Measurements from ENCODE around the gene KCNG2. TPM values are rescaled to one million over a fixed set of nuclear protein-coding genes. Genes with fewer than 3 reads are reported as not detected.

KCNG2 gene
- total RNA-seq, 2 donors from 2014 or later, result not detected

GRCh38 chr18:79834834-79835233 is 37.1 kb downstream of the KCNG2 start:
- no peak for DNase-seq
- no peaks in the 10 kb centered on the region for H3K27me3 ChIP-seq
- intact Hi-C loops (cut with DNase I), result no loop called here
- no peak for ATAC-seq
- no peaks in the 10 kb centered on the region for H3K36me3 ChIP-seq (replicated peaks in 1 of 2; ENCODE audit: insufficient read depth in 1 of 2, low read depth in 2 of 2)
- no peaks in the 10 kb centered on the region for H3K9me3 ChIP-seq
- no peaks in the 10 kb centered on the region for H3K4me1 ChIP-seq
- TF ChIP-seq CTCF (IDR thresholded peaks at IDR 0.05) (no peak), POLR2A (IDR thresholded peaks at IDR 0.05) (no peak)
- H3K27ac ChIP-seq, result no peak overlapping the region
- 74 to 81% methylated on average over 3 to 6 of the region's 6 CpGs for WGBS, 2 donors
- H3K4me3 ChIP-seq, result no peak overlapping the region

GRCh38 chr18:79841936-79842335 is 44.2 kb downstream of the KCNG2 start:
- H3K27me3 ChIP-seq, result no peaks in the 10 kb centered on the region
- intact Hi-C loops (cut with DNase I), result no loop called here
- WGBS, 2 donors, result 80 to 90% methylated on average over 1 to 3 of the region's 4 CpGs
- H3K4me3 ChIP-seq, result no peak overlapping the region
- peaks cover 0 to 6% (median 0%) of the 10 kb centered on the region in 3 donors for H3K9me3 ChIP-seq
- no peaks in the 10 kb centered on the region for H3K36me3 ChIP-seq (replicated peaks in 1 of 2; ENCODE audit: insufficient read depth in 1 of 2, low read depth in 2 of 2)
- H3K4me1 ChIP-seq, result no peaks in the 10 kb centered on the region
- no peak for TF ChIP-seq POLR2A (IDR thresholded peaks at IDR 0.05)
- no peak for TF ChIP-seq CTCF (IDR thresholded peaks at IDR 0.05)
- DNase-seq (no peak), ATAC-seq (no peak)
- H3K27ac ChIP-seq, result no peak overlapping the region

DNA sequence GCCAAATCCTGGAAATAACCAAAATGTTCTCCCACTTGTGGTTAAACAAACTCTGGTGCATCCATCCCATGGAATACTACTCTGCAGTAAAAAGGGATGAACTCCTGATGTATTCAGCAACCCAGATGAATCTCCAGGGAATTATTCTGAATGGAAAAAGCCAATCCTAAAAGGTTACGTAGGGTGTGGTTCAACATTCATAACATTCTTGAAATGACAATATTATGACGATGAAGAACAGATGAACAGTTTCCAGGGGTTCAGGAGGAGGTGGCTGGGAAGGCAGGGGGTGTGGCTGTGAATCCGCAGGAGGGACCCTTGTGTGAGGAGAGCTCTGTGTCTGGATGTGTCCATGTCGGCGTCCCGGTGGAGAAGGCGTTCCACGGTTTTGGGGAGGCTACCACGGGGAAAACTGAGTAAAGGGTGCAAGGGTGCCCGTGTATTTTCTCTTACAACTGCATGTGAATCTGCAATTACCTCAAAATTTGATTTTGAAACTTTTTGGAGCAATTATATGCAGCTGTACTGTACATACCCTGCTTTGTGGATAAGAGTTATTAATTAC is 47.3 kb downstream of the KCNG2 start:
- 74 to 87% methylated on average over 10 of the region's 10 CpGs for WGBS, 2 donors
- ATAC-seq, result no peak
- no peaks in the 10 kb centered on the region for H3K4me1 ChIP-seq
- no peak for TF ChIP-seq CTCF (IDR thresholded peaks at IDR 0.05)
- no peak for TF ChIP-seq POLR2A (IDR thresholded peaks at IDR 0.05)
- intact Hi-C loops (cut with DNase I), result no loop called here
- H3K27ac ChIP-seq, result no peak overlapping the region
- no peaks in the 10 kb centered on the region for H3K36me3 ChIP-seq (replicated peaks in 1 of 2; ENCODE audit: insufficient read depth in 1 of 2, low read depth in 2 of 2)
- no peaks in the 10 kb centered on the region for H3K27me3 ChIP-seq
- no peak overlapping the region for H3K4me3 ChIP-seq
- no peak for DNase-seq
- H3K9me3 ChIP-seq, result peaks cover 0 to 6% (median 0%) of the 10 kb centered on the region in 3 donors

- H3K27me3 ChIP-seq, result no peaks in the 10 kb centered on the region
- H3K9me3 ChIP-seq, result peaks cover 0 to 3% (median 0%) of the 10 kb centered on the region in 3 donors
- no peak for DNase-seq
- no peak overlapping the region for H3K4me3 ChIP-seq
- intact Hi-C loops (cut with DNase I), result no loop called here
- H3K36me3 ChIP-seq (replicated peaks in 1 of 2; ENCODE audit: insufficient read depth in 1 of 2, low read depth in 2 of 2), result no peaks in the 10 kb centered on the region
- no peaks in the 10 kb centered on the region for H3K4me1 ChIP-seq
- ATAC-seq, result no peak
- H3K27ac ChIP-seq, result no peak overlapping the region
- WGBS, 2 donors, result 68 to 85% methylated on average over 8 to 14 of the region's 17 CpGs
- TF ChIP-seq POLR2A (IDR thresholded peaks at IDR 0.05) (no peak), CTCF (IDR thresholded peaks at IDR 0.05) (no peak)
Measured at GRCh38 chr18:79846936-79847557, 49.3 kb downstream of the KCNG2 start.

Data from body of pancreas (tissue), 4 donors.